Activated T-cell treated with anti-CD3 and anti-CD28 coated beads for 48 hours (primary cell): ENCODE results near the gene PCBP4.

Experiments used
- DNase-seq: peaks from one replicate; pipeline ENCODE4 v3.0.0-alpha.2; 2020; ENCODE audit warnings: low read depth

The PCBP4 gene

DNA sequence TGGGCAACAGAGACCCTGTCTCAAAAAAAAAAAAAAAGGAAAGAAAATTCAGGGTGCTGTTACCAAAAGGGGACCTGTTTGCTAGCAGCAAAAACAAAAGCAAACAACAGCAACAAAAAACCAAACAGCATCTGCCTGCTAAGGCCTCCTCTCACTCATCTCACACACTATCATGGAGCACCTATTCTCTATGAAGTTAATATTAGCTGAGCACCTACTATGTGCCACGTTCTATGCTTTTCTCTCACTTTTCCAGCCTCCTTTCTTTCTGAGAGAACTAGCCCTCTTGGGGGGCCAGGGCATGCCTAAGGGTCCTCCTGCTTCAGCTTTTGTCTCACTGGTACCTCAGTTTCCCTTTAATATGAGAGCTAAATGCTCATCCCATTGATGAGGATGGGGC, 12.5 kb downstream of the PCBP4 start:
- DNase-seq: no peak

DNA sequence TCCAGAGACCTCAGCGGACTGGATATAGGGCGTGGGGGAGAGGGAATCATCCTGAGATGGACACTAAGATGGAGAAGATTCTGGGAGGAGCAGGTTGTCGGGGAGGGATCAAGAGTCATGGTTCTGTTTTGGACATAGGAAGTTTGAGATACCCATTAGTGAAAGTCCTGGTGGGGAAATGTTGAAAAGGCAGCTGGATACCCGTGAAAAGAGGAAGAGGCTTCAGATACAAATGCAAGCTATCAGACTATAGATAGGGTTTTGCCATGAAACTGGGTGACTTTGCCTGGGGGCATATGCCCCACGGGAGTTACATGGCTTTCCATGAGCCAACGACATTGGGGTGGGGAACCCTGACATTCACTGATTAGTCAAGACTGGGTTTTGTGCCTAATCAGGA, 13.1 kb downstream of the PCBP4 start:
- DNase-seq: no peak

DNA sequence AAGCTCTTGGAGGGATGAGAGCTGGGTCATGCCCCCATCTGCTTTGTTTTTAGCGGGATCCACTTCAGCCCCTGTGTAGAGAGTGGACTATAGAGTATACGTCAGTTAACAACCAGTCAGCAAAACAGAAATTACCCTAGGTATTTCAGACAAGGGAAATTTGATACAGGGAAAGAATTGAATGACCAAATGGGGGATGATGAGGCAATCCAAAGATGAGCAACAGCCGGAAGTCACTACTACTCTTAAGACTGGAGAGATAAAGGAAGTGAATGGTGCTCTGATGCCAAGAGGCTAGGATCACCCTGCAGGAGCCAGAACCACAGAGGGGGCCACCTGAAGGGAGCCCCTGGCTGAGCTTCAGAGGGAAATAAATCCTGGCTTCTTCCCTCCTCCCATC, 13.8 kb downstream of the PCBP4 start:
- DNase-seq: no peak

DNA sequence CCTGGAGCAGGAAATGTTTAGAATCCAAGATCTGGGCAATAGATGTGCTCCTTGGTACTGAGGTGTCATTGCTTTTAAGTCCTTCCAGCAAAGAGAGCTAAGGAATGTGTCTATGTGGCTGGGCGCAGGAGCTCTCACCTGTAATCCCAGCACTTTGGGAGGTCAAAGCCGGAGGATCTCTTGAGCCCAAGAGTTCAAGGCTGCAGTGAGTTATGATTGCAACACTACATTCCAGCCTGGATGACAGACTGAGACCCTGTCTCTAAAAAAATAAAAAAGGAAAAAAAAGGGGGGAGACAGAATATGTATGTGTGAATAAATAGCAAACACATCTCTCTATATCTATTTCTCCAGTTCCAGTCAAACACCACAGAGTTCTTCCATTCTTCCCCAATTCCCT, 16.4 kb downstream of the PCBP4 start:
- no peak for DNase-seq

DNA sequence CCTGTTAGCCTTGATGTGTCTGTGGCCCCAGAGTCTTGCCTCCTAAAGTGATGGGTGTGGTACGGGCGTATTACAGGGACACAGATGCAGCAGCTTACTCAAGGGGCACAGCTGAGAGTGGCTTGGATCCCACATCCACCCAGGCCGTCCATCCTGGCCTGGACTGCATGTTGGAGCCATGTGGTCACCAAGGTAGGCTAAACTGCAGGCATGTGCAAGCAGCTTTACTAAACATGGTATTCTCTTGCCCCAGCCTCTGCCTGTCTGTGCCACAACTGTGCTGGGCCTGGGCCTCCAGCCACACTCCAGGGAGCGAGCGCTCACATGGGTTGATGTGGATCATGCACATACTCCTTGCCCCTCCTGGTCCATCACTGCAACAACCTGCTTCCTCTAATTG, 18.1 kb downstream of the PCBP4 start:
- no peak for DNase-seq

DNA sequence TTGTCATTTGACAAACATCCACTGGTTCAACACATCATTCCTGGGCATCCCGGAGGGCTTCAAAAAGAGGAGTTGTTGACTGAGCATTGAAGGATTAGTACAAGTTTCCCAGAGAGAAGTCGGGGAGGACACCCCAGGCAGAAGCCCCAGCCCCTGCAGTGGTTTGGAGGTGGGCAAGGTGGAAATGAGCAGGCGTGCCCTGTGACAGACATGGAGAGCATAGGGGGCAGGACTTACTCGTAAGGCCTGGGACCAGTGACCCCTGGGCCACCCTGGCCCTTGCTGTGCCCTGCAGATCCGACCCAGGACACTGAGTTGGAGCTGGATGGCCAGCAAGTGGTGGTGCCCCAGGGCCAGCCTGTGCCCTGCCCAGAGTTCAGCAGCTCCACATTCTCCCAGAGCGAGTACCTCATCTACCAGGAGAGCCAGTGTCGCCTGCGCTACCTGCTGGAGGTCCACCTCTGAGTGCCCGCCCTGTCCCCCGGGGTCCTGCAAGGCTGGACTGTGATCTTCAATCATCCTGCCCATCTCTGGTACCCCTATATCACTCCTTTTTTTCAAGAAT, 19.2 kb downstream of the PCBP4 start:
- DNase-seq: no peak

GRCh38 chr3:51947215-51947900, 19.9 kb downstream of the PCBP4 start:
- no peak for DNase-seq

- no peak for DNase-seq
Measured at GRCh38 chr3:51946796-51947195, 20.5 kb downstream of the PCBP4 start.

GRCh38 chr3:51945926-51946705, 21.1 kb downstream of the PCBP4 start:
- no peak for DNase-seq

- DNase-seq: no peak
Measured at GRCh38 chr3:51945031-51945840, 22.0 kb downstream of the PCBP4 start.

GRCh38 chr3:51944451-51945021, 22.7 kb downstream of the PCBP4 start:
- DNase-seq: no peak

GRCh38 chr3:51943451-51944391, 23.5 kb downstream of the PCBP4 start:
- DNase-seq: no peak

DNA sequence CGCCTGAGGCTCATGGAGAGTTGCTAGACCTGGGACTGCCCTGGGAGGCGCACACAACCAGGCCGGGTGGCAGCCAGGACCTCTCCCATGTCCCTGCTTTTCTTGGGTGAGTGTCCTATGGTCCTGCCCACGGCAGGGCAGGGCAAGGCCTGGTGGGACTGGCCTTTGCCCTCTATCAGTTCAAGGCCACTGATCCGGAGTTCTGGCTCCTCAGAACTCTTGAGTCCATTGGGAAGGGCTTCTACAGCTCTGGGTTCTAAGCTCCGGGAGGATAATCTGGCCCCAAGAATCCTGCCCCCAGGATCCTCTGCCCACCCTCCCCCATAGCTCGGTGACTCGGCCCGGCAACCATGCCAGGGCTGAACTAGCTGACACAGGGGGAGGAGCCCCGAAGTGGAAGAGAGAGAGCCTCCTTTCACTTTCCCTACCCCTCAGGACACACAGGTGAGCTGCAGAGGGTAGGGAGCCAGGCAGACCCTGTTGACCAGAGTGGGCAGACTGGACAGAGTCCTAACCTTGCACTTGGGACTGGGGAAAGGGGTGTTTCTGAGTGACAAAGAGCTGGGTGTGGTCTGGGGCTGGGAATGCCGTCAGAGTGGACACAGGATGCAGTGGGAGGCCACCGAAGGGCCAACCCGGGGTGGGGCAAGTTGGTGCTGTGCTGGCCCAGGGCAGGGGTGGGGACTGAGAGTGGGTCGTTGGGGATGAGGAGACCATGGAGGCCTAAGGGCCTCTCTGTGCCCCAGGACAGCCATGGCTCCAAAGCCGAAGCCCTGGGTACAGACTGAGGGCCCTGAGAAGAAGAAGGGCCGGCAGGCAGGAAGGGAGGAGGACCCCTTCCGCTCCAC, 24.4 kb downstream of the PCBP4 start:
- peak; percentile 49 for DNase-seq

GRCh38 chr3:51941798-51942602, 25.3 kb downstream of the PCBP4 start, which contains the start of the genes PARP3 and RRP9:
PARP3 (plus strand) TSS chr3:51942363; CDS start chr3:51943356, 993 bp downstream.
RRP9 (minus strand) TSS chr3:51941904; CDS start chr3:51941867, 37 bp downstream.
- DNase-seq: peak; percentile 99

DNA sequence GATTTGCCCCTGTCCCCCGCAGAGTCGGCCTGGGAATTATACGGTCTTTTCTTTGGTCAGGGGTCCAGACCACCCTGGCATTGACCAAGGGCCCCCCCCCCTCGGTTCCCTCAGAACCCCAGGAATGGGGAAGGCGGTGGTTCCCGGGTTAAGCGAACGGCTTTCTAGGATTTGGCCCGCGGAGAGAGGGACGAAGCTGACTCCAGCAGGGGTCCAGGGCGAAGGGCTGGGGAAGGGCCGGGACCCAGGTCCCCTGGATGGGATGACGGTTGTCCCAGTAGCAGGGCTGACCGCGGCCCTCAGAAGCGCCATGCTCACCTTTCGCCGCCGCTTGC, 25.8 kb downstream of the PCBP4 start:
- no peak for DNase-seq

GRCh38 chr3:51940648-51941462, 26.4 kb downstream of the PCBP4 start:
- no peak for DNase-seq

DNA sequence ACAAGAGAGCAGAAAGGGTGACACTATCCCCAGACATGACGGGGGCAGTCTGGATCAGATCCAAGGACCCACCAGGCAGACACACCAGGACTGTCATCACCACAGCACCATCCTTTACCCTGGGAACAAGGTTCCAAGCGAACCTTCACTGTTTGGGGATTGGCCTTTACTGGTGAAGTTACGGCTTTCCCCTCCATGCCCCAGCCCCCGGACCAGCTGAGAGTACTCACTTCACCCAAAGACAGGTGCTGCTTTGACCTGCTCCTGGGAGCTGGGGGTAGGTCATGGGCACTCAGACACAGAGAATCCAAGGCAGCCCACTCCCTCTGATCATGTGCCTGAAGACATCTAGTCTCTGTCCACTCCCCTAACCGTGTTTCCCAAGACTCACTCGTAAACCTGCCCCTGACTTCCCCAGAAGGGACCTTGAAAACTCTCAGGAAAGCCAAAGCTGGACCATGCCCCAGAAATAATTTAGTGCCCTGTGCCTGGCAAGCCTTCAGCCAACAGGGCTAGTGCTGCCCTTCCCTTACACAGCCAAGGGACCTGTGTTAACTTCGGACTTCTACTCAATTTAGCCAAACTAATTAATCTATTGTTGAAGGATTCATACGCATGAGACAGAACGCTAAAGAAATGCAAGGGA, 28.4 kb downstream of the PCBP4 start:
- DNase-seq: no peak
